Astrocyte (in vitro differentiated cells and primary cell): ENCODE data around the gene HLCS.

Experiments
- EZH2 ChIP-seq: IDR thresholded peaks from 2 replicates; pipeline ENCODE4 v1.6.1; 2012; ENCODE audit warnings: mild to moderate bottlenecking, low read length, inconsistent platforms; ENCODE audit not compliant: insufficient read depth
- TF ChIP-seq, protein P1 (sequence below): IDR thresholded peaks from 2 replicates; pipeline ENCODE4 v1.5.1; 2011; ENCODE audit warnings: low read depth, mild to moderate bottlenecking, inconsistent platforms, low read length, moderate library complexity; ENCODE audit not compliant: insufficient read depth

GRCh38 chr21:36964398-36964797 lies 2.1 kb downstream of the HLCS start:
- TF ChIP-seq, protein P1, sequence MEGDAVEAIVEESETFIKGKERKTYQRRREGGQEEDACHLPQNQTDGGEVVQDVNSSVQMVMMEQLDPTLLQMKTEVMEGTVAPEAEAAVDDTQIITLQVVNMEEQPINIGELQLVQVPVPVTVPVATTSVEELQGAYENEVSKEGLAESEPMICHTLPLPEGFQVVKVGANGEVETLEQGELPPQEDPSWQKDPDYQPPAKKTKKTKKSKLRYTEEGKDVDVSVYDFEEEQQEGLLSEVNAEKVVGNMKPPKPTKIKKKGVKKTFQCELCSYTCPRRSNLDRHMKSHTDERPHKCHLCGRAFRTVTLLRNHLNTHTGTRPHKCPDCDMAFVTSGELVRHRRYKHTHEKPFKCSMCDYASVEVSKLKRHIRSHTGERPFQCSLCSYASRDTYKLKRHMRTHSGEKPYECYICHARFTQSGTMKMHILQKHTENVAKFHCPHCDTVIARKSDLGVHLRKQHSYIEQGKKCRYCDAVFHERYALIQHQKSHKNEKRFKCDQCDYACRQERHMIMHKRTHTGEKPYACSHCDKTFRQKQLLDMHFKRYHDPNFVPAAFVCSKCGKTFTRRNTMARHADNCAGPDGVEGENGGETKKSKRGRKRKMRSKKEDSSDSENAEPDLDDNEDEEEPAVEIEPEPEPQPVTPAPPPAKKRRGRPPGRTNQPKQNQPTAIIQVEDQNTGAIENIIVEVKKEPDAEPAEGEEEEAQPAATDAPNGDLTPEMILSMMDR, result no peak
- no peak for TF ChIP-seq EZH2
